WTC11 (cell line): ENCODE data around the gene GPD1L. TPM values are rescaled to one million over a fixed set of nuclear protein-coding genes. Genes with fewer than 3 reads are reported as not detected.

Experiments
- ATAC-seq: fragments of 200-7000 bp; cut with Tn5 transposase; 2 replicates; pipeline ENCODE4 v1.10.0; 2021; ENCODE audit warnings: mild to moderate bottlenecking, moderate library complexity
- CTCF ChIA-PET: fragments of 300-600 bp; sonication (Branson Sonifier 250); formaldehyde crosslinking; loops from one replicate; lab custom pipeline; 2021; ENCODE audit warnings: antibody characterized with exemption; lab: Charles Lee
- POLR2A ChIA-PET: fragments of 350-600 bp; sonication (Branson Sonifier 250); formaldehyde crosslinking; loops from one replicate; lab custom pipeline; 2021; ENCODE audit warnings: antibody characterized with exemption; lab: Charles Lee
- DNase-seq: peaks from one replicate; pipeline ENCODE4 v3.0.0; 2021; ENCODE audit warnings: low spot score
- H3K27ac Mint-ChIP-seq: 2 replicates; pipeline ENCODE4 v1.8.0; 2021; ENCODE audit warnings: mixed read lengths
- H3K27me3 Mint-ChIP-seq: 2 replicates; pipeline ENCODE4 v1.8.0; 2021; ENCODE audit warnings: low read depth, mild to moderate bottlenecking, moderate library complexity, mixed read lengths
- H3K36me3 Mint-ChIP-seq: 2 replicates; pipeline ENCODE4 v1.8.0; 2021; ENCODE audit warnings: mixed read lengths
- H3K4me1 Mint-ChIP-seq: 2 replicates; pipeline ENCODE4 v1.8.0; 2022; ENCODE audit warnings: mixed read lengths
- H3K4me3 Mint-ChIP-seq: 2 replicates; pipeline ENCODE4 v1.8.0; 2021; ENCODE audit warnings: mild to moderate bottlenecking, moderate library complexity, mixed read lengths
- H3K9me3 Mint-ChIP-seq: 2 replicates; pipeline ENCODE4 v1.8.0; 2021; ENCODE audit warnings: mixed read lengths
- FOXP1 ChIP-seq: sonication (generic); formaldehyde crosslinking; IDR thresholded peaks from 2 replicates; pipeline ENCODE4 v1.8.0; 2022; ENCODE audit warnings: missing genetic modification reagents, mild to moderate bottlenecking, moderate library complexity, borderline replicate concordance
- MXD4 ChIP-seq: fragments of 250-450 bp; sonication (Bioruptor Pico); IDR thresholded peaks from 2 replicates; pipeline ENCODE4 v1.8.0; 2021; ENCODE audit warnings: mild to moderate bottlenecking, moderate library complexity, borderline replicate concordance
- NR3C1 ChIP-seq: sonication (generic); formaldehyde crosslinking; conservative IDR thresholded peaks from 2 replicates; pipeline ENCODE4 v1.8.1; 2023; ENCODE audit warnings: low read depth, mild to moderate bottlenecking, missing genetic modification reagents
- OVOL2 ChIP-seq: fragments of 250-450 bp; sonication (Bioruptor Pico); IDR thresholded peaks from 2 replicates; pipeline ENCODE4 v1.9.0; 2021; ENCODE audit warnings: mild to moderate bottlenecking, borderline replicate concordance
- PRRX2 ChIP-seq: fragments of 250-450 bp; sonication (Bioruptor Pico); IDR thresholded peaks from 2 replicates; pipeline ENCODE4 v1.8.0; 2021; ENCODE audit warnings: mild to moderate bottlenecking
- SP1 ChIP-seq: sonication (generic); formaldehyde crosslinking; conservative IDR thresholded peaks from 2 replicates; pipeline ENCODE4 v1.8.1; 2022; ENCODE audit warnings: missing genetic modification reagents
- ZBTB21 ChIP-seq: sonication (generic); formaldehyde crosslinking; IDR thresholded peaks from 2 replicates; pipeline ENCODE4 v1.8.1; 2023; ENCODE audit warnings: mild to moderate bottlenecking, missing genetic modification reagents, borderline replicate concordance
- ZNF219 ChIP-seq: sonication (generic); formaldehyde crosslinking; IDR thresholded peaks from 2 replicates; pipeline ENCODE4 v1.8.0; 2023; ENCODE audit warnings: missing genetic modification reagents, mild to moderate bottlenecking, borderline replicate concordance
- ZNF423 ChIP-seq: fragments of 250-450 bp; sonication (Bioruptor Pico); IDR thresholded peaks from 2 replicates; pipeline ENCODE4 v2.1.2; 2022; ENCODE audit warnings: mild to moderate bottlenecking, moderate library complexity
- total RNA-seq: library from RNA; stranded (reverse); gene quantifications from 3 replicates; pipeline ENCODE4 v1.2.3, GENCODE V29; 2021
- TF ChIP-seq, protein P1 (sequence below): fragments of 250-450 bp; sonication (Bioruptor Pico); IDR thresholded peaks from 2 replicates; pipeline ENCODE4 v1.9.0; 2021; ENCODE audit warnings: mild to moderate bottlenecking
- TF ChIP-seq, protein P2 (sequence below): sonication (generic); formaldehyde crosslinking; IDR thresholded peaks from 2 replicates; pipeline ENCODE4 v1.8.0; 2022; ENCODE audit warnings: mild to moderate bottlenecking, missing genetic modification reagents
- TF ChIP-seq, protein P3 (sequence below): sonication (generic); formaldehyde crosslinking; IDR thresholded peaks from 2 replicates; pipeline ENCODE4 v1.8.1; 2023; ENCODE audit warnings: mild to moderate bottlenecking, missing genetic modification reagents, moderate library complexity
- TF ChIP-seq, protein P4 (sequence below): sonication (generic); formaldehyde crosslinking; IDR thresholded peaks from 2 replicates; pipeline ENCODE4 v1.8.1; 2023; ENCODE audit warnings: mild to moderate bottlenecking, missing genetic modification reagents, moderate library complexity
- TF ChIP-seq, protein P5 (sequence below): sonication (generic); formaldehyde crosslinking; IDR thresholded peaks from 2 replicates; pipeline ENCODE4 v1.8.1; 2022; ENCODE audit warnings: missing genetic modification reagents, borderline replicate concordance
- TF ChIP-seq, protein P6 (sequence below): fragments of 250-450 bp; sonication (Bioruptor Pico); conservative IDR thresholded peaks from 2 replicates; pipeline ENCODE4 v1.9.0; 2021; ENCODE audit warnings: mild to moderate bottlenecking
- TF ChIP-seq, protein P7 (sequence below): fragments of 250-450 bp; sonication (Bioruptor Pico); IDR thresholded peaks from 2 replicates; pipeline ENCODE4 v1.9.0; 2021; ENCODE audit warnings: mild to moderate bottlenecking

Gene GPD1L
- total RNA-seq, 1 experiment from 2014 or later = 5.8 TPM

DNA sequence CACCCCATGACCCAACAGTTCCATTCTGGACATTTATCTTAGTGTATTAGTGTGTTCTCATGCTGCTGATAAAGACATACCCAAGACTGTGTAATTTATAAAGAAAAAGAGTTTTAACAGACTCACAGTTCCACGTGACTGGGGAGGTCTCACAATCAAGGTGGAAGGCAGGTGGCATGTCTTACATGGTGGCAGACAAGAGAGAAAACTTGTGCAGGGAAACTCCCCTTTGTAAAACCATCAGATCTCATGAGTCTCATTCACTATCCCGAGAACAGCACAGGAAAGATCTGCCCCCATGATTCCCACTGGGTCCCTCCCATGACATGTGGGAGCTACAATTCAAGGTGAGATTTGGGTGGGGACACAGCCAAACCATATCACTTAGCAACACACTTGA is 21.6 kb upstream of the GPD1L start:
- no peak overlapping the region for H3K4me3 Mint-ChIP-seq
- ATAC-seq = no peak
- CTCF ChIA-PET = no interaction called here
- POLR2A ChIA-PET = no interaction called here
- no peaks in the 10 kb centered on the region for H3K36me3 Mint-ChIP-seq
- no peak overlapping the region for H3K27ac Mint-ChIP-seq
- H3K4me1 Mint-ChIP-seq = no peaks in the 10 kb centered on the region
- no peaks in the 10 kb centered on the region; the same call in 1 of the 2 replicates for H3K27me3 Mint-ChIP-seq
- H3K9me3 Mint-ChIP-seq = peaks cover 22% of the 10 kb centered on the region
- DNase-seq = no peak
- TF ChIP-seq, protein P1, sequence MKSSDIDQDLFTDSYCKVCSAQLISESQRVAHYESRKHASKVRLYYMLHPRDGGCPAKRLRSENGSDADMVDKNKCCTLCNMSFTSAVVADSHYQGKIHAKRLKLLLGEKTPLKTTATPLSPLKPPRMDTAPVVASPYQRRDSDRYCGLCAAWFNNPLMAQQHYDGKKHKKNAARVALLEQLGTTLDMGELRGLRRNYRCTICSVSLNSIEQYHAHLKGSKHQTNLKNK = no peak
- TF ChIP-seq MXD4 (CRISPR knock-in tag) (no peak), ZNF219 (no peak), OVOL2 (CRISPR knock-in tag) (no peak)
- TF ChIP-seq, protein P2, sequence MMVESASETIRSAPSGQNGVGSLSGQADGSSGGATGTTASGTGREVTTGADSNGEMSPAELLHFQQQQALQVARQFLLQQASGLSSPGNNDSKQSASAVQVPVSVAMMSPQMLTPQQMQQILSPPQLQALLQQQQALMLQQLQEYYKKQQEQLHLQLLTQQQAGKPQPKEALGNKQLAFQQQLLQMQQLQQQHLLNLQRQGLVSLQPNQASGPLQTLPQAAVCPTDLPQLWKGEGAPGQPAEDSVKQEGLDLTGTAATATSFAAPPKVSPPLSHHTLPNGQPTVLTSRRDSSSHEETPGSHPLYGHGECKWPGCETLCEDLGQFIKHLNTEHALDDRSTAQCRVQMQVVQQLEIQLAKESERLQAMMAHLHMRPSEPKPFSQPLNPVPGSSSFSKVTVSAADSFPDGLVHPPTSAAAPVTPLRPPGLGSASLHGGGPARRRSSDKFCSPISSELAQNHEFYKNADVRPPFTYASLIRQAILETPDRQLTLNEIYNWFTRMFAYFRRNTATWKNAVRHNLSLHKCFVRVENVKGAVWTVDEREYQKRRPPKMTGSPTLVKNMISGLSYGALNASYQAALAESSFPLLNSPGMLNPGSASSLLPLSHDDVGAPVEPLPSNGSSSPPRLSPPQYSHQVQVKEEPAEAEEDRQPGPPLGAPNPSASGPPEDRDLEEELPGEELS (CRISPR knock-in tag) = no peak
- TF ChIP-seq, protein P3, sequence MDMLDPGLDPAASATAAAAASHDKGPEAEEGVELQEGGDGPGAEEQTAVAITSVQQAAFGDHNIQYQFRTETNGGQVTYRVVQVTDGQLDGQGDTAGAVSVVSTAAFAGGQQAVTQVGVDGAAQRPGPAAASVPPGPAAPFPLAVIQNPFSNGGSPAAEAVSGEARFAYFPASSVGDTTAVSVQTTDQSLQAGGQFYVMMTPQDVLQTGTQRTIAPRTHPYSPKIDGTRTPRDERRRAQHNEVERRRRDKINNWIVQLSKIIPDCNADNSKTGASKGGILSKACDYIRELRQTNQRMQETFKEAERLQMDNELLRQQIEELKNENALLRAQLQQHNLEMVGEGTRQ (CRISPR knock-in tag) = no peak
- TF ChIP-seq, protein P4, sequence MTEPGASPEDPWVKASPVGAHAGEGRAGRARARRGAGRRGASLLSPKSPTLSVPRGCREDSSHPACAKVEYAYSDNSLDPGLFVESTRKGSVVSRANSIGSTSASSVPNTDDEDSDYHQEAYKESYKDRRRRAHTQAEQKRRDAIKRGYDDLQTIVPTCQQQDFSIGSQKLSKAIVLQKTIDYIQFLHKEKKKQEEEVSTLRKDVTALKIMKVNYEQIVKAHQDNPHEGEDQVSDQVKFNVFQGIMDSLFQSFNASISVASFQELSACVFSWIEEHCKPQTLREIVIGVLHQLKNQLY (CRISPR knock-in tag) = no peak
- TF ChIP-seq, protein P5, sequence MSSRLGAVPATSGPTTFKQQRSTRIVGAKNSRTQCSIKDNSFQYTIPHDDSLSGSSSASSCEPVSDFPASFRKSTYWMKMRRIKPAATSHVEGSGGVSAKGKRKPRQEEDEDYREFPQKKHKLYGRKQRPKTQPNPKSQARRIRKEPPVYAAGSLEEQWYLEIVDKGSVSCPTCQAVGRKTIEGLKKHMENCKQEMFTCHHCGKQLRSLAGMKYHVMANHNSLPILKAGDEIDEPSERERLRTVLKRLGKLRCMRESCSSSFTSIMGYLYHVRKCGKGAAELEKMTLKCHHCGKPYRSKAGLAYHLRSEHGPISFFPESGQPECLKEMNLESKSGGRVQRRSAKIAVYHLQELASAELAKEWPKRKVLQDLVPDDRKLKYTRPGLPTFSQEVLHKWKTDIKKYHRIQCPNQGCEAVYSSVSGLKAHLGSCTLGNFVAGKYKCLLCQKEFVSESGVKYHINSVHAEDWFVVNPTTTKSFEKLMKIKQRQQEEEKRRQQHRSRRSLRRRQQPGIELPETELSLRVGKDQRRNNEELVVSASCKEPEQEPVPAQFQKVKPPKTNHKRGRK (CRISPR knock-in tag) = no peak

DNA sequence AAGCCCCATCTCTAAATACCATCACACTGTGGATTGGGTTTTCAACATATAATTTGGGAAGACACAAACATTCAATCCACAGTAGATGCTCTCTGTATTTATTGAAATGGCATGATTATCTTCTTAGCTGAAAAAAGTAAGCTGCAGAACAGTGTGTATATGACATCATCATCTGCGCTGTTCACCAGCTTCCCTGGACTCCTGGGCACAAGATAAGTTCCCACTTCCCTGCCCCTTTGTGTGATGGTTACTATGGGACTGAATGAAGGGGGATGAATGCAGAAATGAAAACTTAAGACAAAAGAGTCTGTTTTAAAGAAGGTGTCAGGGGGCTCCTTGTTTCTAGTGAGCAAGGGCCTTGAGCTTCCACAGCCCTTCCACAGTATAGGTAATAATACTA is 20.0 kb upstream of the GPD1L start:
- Mint-ChIP-seq H3K27me3 (no peaks in the 10 kb centered on the region; the same call in 1 of the 2 replicates), H3K4me1 (no peaks in the 10 kb centered on the region), H3K27ac (no peak overlapping the region), H3K36me3 (no peaks in the 10 kb centered on the region), H3K4me3 (no peak overlapping the region), H3K9me3 (peaks cover 22% of the 10 kb centered on the region)
- POLR2A ChIA-PET = no interaction called here
- TF ChIP-seq, protein P6, sequence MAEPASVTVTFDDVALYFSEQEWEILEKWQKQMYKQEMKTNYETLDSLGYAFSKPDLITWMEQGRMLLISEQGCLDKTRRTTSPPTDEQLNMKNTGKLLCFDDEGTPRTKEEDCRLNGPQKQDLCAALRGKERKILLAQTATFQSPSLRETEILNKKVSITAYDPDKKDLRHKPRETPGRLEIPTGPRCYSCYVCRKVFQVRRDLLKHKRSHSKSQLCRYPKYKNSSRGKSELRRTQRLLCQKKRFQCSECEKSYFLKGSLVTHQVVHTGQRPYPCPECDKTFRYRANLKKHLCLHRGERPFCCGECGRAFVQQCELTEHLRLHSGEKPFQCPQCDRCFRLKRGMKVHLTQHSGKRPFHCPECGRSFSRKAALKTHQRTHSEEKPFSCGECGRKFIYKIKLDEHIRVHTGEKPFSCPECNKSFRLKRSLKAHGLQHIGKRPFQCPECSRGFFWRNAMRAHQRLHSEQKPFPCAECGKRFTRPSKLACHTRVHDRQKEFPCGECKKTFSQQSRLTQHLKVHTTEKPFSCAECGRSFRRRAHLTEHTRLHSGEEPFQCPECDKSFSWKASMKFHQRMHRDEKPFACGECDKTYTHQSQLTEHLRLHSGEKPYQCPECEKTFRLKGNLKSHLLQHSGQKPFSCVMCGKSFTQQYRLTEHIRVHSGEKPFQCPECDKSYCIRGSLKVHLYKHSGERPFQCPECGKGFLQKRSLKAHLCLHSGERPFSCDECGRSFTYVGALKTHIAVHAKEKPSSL (CRISPR knock-in tag) = no peak
- no peak for TF ChIP-seq NR3C1 (CRISPR knock-in tag)
- no peak for TF ChIP-seq PRRX2 (CRISPR knock-in tag)
- TF ChIP-seq, protein P7, sequence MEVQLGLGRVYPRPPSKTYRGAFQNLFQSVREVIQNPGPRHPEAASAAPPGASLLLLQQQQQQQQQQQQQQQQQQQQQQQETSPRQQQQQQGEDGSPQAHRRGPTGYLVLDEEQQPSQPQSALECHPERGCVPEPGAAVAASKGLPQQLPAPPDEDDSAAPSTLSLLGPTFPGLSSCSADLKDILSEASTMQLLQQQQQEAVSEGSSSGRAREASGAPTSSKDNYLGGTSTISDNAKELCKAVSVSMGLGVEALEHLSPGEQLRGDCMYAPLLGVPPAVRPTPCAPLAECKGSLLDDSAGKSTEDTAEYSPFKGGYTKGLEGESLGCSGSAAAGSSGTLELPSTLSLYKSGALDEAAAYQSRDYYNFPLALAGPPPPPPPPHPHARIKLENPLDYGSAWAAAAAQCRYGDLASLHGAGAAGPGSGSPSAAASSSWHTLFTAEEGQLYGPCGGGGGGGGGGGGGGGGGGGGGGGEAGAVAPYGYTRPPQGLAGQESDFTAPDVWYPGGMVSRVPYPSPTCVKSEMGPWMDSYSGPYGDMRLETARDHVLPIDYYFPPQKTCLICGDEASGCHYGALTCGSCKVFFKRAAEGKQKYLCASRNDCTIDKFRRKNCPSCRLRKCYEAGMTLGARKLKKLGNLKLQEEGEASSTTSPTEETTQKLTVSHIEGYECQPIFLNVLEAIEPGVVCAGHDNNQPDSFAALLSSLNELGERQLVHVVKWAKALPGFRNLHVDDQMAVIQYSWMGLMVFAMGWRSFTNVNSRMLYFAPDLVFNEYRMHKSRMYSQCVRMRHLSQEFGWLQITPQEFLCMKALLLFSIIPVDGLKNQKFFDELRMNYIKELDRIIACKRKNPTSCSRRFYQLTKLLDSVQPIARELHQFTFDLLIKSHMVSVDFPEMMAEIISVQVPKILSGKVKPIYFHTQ (CRISPR knock-in tag) = no peak
- TF ChIP-seq ZBTB21 (CRISPR knock-in tag) = no peak
- no peak for TF ChIP-seq ZNF423 (CRISPR knock-in tag)
- no peak for TF ChIP-seq SP1 (CRISPR knock-in tag)
- no peak for TF ChIP-seq FOXP1
- CTCF ChIA-PET = no interaction called here
- DNase-seq = no peak
- no peak for ATAC-seq
